ENCODE data around the gene PTPRG.

- no peak for TF ChIP-seq POLR2A (IDR thresholded peaks at IDR 0.05; ENCODE audit: low read length)
- no peak for TF ChIP-seq GATA1 (IDR thresholded peaks at IDR 0.05; ENCODE audit: low read depth, low read length)
Observed at GRCh38 chr3:62335196-62335595, 773.8 kb downstream of the PTPRG start.
